Ectodermal cell (in vitro differentiated cells): ENCODE measurements around the gene CAMSAP1.

Source experiments
- H3K27ac ChIP-seq: 2 replicates; pipeline ENCODE4 v1.7.0; 2013; ENCODE audit warnings: mild to moderate bottlenecking, low read depth, low read length; ENCODE audit not compliant: insufficient read depth, poor library complexity, severe bottlenecking
- H3K27me3 ChIP-seq: 2 replicates; pipeline ENCODE4 v1.7.0; 2013; ENCODE audit warnings: mild to moderate bottlenecking, low read length; ENCODE audit not compliant: insufficient read depth, control insufficient read depth, poor library complexity, severe bottlenecking
- H3K36me3 ChIP-seq: one replicate; pipeline ENCODE4 v1.7.0; 2013; ENCODE audit warnings: low read length; ENCODE audit not compliant: control insufficient read depth, insufficient read depth
- H3K4me1 ChIP-seq: one replicate; pipeline ENCODE4 v1.7.0; 2013; ENCODE audit warnings: low read length; ENCODE audit not compliant: control insufficient read depth, insufficient read depth
- H3K4me3 ChIP-seq: 2 replicates; pipeline ENCODE4 v1.7.0; 2013; ENCODE audit warnings: low read depth, low read length, control low read depth; ENCODE audit not compliant: insufficient read depth
- H3K9me3 ChIP-seq: 2 replicates; pipeline ENCODE4 v1.7.0; 2013; ENCODE audit warnings: mild to moderate bottlenecking, low read length, moderate library complexity; ENCODE audit not compliant: control insufficient read depth
- WGBS, 2 experiments: methylation state at CpG; one replicate each; pipeline ENCODE4 v1.1.7; 2013; ENCODE audit warnings: missing lambda C conversion rate in 2 of 2; 5-methylcytosine and 5-hydroxymethylcytosine counted together

CAMSAP1 gene

GRCh38 chr9:135769489-135770202 is 137.7 kb downstream of the CAMSAP1 start:
- no peaks in the 10 kb centered on the region for H3K27me3 ChIP-seq
- no peaks in the 10 kb centered on the region for H3K4me1 ChIP-seq
- H3K9me3 ChIP-seq, result no peaks in the 10 kb centered on the region
- 93 to 95% methylated on average over 32 of the region's 32 CpGs for WGBS, 2 experiments
- H3K27ac ChIP-seq, result no peak overlapping the region
- no peak overlapping the region for H3K4me3 ChIP-seq
- no peaks in the 10 kb centered on the region for H3K36me3 ChIP-seq

- Histone ChIP-seq H3K27me3 (no peaks in the 10 kb centered on the region), H3K27ac (no peak overlapping the region), H3K9me3 (no peaks in the 10 kb centered on the region), H3K4me1 (no peaks in the 10 kb centered on the region), H3K4me3 (no peak overlapping the region), H3K36me3 (no peaks in the 10 kb centered on the region)
- WGBS, 2 experiments, result 92 to 93% methylated on average over 43 of the region's 43 CpGs
Measured at GRCh38 chr9:135768516-135769218, 138.7 kb downstream of the CAMSAP1 start.

DNA sequence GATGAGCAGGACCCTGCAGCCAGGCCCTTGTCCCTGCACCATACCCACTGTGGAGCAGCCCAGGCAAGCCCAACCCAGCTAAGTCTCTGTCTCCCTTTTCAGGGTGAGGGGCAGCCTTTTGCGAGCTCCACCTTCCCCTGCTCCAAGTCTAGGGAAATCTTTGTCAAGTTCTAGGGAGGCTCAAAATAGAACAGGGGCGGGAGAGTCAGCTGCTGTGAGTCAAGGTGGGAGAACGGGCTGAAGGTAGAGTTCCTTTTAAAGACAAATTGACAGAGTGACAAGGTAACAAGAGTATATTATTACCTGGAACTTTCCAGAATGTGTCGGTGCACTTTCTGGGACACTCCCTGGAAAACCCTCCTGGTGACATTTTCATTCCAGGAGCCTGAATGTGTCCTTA is 140.6 kb downstream of the CAMSAP1 start:
- Histone ChIP-seq H3K4me1 (no peaks in the 10 kb centered on the region), H3K4me3 (no peak overlapping the region), H3K36me3 (no peaks in the 10 kb centered on the region), H3K9me3 (no peaks in the 10 kb centered on the region), H3K27me3 (no peaks in the 10 kb centered on the region), H3K27ac (no peak overlapping the region)
- 95 to 96% methylated on average over 4 of the region's 4 CpGs for WGBS, 2 experiments

DNA sequence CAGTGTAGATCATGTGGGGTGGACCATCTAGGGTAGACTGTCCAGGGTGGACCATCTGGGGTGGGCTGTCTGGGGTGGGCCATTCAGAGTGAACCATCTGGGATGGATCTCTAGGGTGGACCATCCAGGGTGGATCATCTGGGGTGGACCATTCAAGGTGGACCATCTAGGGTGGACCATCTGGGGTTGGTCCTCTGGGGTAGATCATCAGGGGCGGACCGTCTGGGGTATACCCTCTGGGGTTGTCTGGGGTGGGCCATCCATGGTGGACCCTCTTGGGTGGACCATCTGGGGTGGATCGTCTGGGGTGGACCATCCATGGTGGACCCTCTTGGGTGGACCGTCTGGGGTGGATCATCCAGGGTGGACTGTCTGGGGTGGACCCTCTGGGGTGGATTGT is 141.1 kb downstream of the CAMSAP1 start:
- WGBS, 2 experiments, result 92 to 96% methylated on average over 4 of the region's 4 CpGs
- no peak overlapping the region for H3K4me3 ChIP-seq
- H3K27me3 ChIP-seq, result no peaks in the 10 kb centered on the region
- H3K9me3 ChIP-seq, result no peaks in the 10 kb centered on the region
- no peaks in the 10 kb centered on the region for H3K36me3 ChIP-seq
- H3K27ac ChIP-seq, result no peak overlapping the region
- no peaks in the 10 kb centered on the region for H3K4me1 ChIP-seq

DNA sequence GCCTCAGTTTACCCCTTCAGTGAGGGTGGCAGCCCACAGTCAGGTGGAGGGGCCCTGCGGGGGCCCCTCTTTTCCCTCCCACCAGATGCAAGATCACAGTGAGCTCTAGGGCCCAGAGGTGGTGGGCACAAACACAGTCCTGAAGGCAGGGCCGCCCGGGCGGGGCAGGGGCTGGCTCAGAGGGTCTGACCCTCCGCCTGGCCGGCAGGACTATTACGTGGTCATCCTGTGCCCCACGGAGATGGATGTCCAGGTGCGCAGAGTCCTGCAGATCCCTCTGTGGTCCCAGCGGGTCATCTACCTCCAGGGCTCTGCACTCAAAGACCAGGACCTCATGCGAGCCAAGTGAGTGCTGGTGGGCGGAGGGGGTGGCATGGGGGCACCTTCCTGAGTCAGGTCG is 141.9 kb downstream of the CAMSAP1 start:
- Histone ChIP-seq H3K36me3 (no peaks in the 10 kb centered on the region), H3K4me3 (no peak overlapping the region), H3K27ac (no peak overlapping the region), H3K4me1 (no peaks in the 10 kb centered on the region), H3K27me3 (no peaks in the 10 kb centered on the region), H3K9me3 (no peaks in the 10 kb centered on the region)
- WGBS, 2 experiments, result 94% methylated on average over 13 of the region's 13 CpGs

GRCh38 chr9:135764731-135765130 is 142.6 kb downstream of the CAMSAP1 start:
- Histone ChIP-seq H3K9me3 (no peaks in the 10 kb centered on the region), H3K4me1 (no peaks in the 10 kb centered on the region), H3K27ac (no peak overlapping the region), H3K4me3 (no peak overlapping the region), H3K27me3 (no peaks in the 10 kb centered on the region), H3K36me3 (no peaks in the 10 kb centered on the region)
- 91 to 92% methylated on average over 19 of the region's 19 CpGs for WGBS, 2 experiments

DNA sequence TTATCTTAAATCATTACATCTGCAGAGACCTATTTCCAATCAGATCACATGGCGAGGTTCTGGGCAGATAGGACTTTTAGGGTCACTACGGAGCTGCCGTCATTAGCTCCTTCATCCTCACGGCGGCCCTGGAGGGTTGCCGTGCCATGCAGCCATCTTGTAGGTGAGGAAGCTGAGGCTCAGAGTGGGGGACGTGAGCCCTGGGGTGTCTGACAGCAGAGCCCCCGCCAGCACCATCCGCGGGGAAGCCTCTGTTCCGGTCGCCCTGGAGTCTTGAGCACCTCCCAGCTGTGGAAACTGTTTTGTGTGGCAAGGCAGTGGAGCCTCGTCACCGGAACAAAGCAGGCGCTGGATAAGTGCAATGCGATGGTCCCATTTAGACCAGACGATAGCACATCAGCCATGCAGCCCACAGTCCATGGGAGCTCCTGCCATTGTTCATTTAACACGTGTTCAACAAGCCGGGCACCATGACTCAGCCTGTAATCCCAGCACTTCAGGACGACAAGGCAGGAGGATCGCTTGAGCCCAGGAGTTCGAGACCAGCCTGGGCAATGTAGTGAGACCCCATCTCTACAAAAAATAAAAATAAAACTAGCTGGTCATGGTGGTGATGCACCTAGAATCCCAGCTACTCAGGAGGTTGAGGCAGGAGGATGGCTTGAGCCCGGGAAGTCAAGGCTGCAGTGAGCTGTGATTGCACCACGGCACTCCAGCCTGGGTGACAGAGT is 143.5 kb downstream of the CAMSAP1 start:
- no peaks in the 10 kb centered on the region for H3K4me1 ChIP-seq
- no peak overlapping the region for H3K27ac ChIP-seq
- H3K27me3 ChIP-seq, result no peaks in the 10 kb centered on the region
- H3K4me3 ChIP-seq, result no peak overlapping the region
- no peaks in the 10 kb centered on the region for H3K36me3 ChIP-seq
- no peaks in the 10 kb centered on the region for H3K9me3 ChIP-seq
- WGBS, 2 experiments, result 92 to 94% methylated on average over 24 of the region's 24 CpGs

GRCh38 chr9:135762921-135763320 is 144.4 kb downstream of the CAMSAP1 start:
- Histone ChIP-seq H3K4me1 (no peaks in the 10 kb centered on the region), H3K27ac (no peak overlapping the region), H3K27me3 (no peaks in the 10 kb centered on the region), H3K4me3 (no peak overlapping the region), H3K9me3 (no peaks in the 10 kb centered on the region), H3K36me3 (no peaks in the 10 kb centered on the region)
- WGBS, 2 experiments, result 92 to 93% methylated on average over 13 of the region's 13 CpGs

DNA sequence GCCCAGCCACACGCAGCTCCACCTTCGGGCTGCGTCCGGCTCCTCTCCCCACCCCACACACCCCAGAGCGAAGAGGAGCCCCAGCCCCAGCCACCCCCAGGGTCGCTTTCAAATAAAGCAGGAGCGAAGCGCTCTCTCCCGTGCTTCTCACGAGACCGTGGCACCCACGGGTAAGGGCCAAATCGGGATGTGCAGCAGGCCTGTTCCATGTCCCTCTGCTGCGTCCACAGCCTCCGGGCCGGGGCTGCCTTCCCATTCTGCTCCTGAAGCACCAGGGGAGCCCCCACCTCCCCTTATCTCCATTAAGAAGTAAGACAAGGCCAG is 145.5 kb downstream of the CAMSAP1 start:
- Histone ChIP-seq H3K27me3 (no peaks in the 10 kb centered on the region), H3K9me3 (no peaks in the 10 kb centered on the region), H3K36me3 (no peaks in the 10 kb centered on the region), H3K4me1 (no peaks in the 10 kb centered on the region), H3K27ac (no peak overlapping the region), H3K4me3 (no peak overlapping the region)
- 93% methylated on average over 16 of the region's 16 CpGs for WGBS, 2 experiments

- Histone ChIP-seq H3K9me3 (no peaks in the 10 kb centered on the region), H3K36me3 (no peaks in the 10 kb centered on the region), H3K4me1 (no peaks in the 10 kb centered on the region), H3K27me3 (no peaks in the 10 kb centered on the region), H3K4me3 (no peak overlapping the region), H3K27ac (no peak overlapping the region)
- WGBS, 2 experiments, result 88% methylated on average over 20 of the region's 20 CpGs
Measured at GRCh38 chr9:135761150-135761844, 146.0 kb downstream of the CAMSAP1 start.
